Activated gamma-delta T cell (primary cell): ENCODE data around the gene GATA5.

Experiments
- DNase-seq: peaks from one replicate; lab custom pipeline; 2025; lab: John Stamatoyannopoulos, UW

GATA5 gene

GRCh38 chr20:62416651-62417637 lies 58.9 kb downstream of the GATA5 start:
- no peak for DNase-seq

DNA sequence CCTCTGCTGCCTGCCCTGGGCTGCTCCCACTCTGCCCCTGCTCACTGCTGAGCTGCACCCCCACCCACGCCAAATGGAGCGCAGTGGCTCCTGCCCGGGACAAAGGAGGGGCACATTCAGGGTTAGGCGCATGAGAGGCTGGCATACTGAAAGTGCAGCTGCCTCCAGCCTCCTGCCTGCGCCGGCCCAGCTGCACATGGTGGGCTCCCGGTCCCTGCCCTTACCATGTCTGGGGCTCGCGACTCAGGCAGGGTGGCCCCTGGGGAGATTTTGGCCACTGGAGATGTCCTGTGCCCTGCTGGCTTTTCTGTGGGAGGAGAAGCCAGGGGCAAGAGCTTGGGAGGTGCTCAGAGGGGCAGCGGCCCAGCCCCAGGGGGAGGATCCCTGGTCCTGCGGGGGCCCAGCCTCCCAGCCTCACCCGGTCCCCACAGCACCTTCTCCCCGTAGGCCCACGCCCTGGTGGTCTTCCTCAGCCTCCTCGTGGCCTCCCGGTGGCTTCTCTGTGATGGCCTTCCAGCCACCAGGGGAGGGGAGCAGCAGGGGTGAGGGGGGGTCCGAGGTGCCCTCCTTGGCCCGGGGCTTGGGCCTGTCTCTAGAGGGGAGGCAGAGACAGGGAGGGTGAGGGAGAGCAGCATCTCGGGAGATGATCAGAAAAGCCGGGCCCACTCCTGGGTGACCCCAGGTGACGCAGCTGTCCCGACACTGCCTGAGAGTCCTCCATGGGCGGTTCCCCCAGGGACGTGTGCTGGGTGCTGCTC lies 60.3 kb downstream of the GATA5 start:
- no peak for DNase-seq

- no peak for DNase-seq
Measured at GRCh38 chr20:62413896-62414481, 61.8 kb downstream of the GATA5 start.
